SU-DHL-6 (cell line): ENCODE results near the gene GPR42.

Experiments
- H2AFZ ChIP-seq: fragments of 200-600 bp; sonication (generic); 2 replicates; pipeline ENCODE4 v1.6.1; 2014; ENCODE audit warnings: low read depth, mild to moderate bottlenecking, moderate library complexity, mixed read lengths, antibody characterized with exemption, low read length; ENCODE audit not compliant: severe bottlenecking
- H3F3A ChIP-seq: fragments of 200-600 bp; shearing (Covaris generic); 2 replicates; pipeline ENCODE4 v1.6.0; 2016; ENCODE audit warnings: antibody characterized with exemption, mild to moderate bottlenecking; ENCODE audit not compliant: insufficient read depth
- H3K27ac ChIP-seq: fragments of 200-600 bp; sonication (generic); 2 replicates; pipeline ENCODE4 v1.5.1; 2016; ENCODE audit warnings: low read depth, mild to moderate bottlenecking, low read length, moderate library complexity, mixed read lengths
- H3K27me3 ChIP-seq: fragments of 200-600 bp; sonication (generic), shearing (Covaris generic); 2 replicates; pipeline ENCODE4 v1.6.0; 2014; ENCODE audit warnings: mild to moderate bottlenecking, low read length
- H3K36me3 ChIP-seq: fragments of 200-600 bp; sonication (generic); 2 replicates; pipeline ENCODE4 v1.6.1; 2014; ENCODE audit warnings: mild to moderate bottlenecking, low read length, mixed read lengths
- H3K4me2 ChIP-seq: fragments of 300-600, 200-600 bp; shearing (Covaris generic), sonication (generic); 2 replicates; pipeline ENCODE4 v1.6.0; 2014; ENCODE audit warnings: low read length, low read depth, mild to moderate bottlenecking; ENCODE audit not compliant: poor library complexity, severe bottlenecking
- H3K4me3 ChIP-seq: fragments of 200-600 bp; sonication (generic); 2 replicates; pipeline ENCODE4 v1.5.1; 2014; ENCODE audit warnings: antibody characterized with exemption, low read length, mild to moderate bottlenecking, mixed read lengths; ENCODE audit not compliant: insufficient read depth, poor library complexity, severe bottlenecking
- H3K79me2 ChIP-seq: fragments of 200-600 bp; sonication (generic); 2 replicates; pipeline ENCODE4 v1.6.1; 2014; ENCODE audit warnings: mild to moderate bottlenecking, low read length, moderate library complexity; ENCODE audit not compliant: insufficient read depth
- H3K9ac ChIP-seq: fragments of 200-600 bp; sonication (generic); 2 replicates; pipeline ENCODE4 v1.7.0; 2014; ENCODE audit warnings: mild to moderate bottlenecking, low read length
- H3K9me2 ChIP-seq: fragments of 200-600 bp; sonication (generic); replicated peaks from 2 replicates; pipeline ENCODE4 v1.6.1; 2014; ENCODE audit warnings: low read length; ENCODE audit not compliant: insufficient read depth
- H3K9me3 ChIP-seq: fragments of 200-600 bp; sonication (generic); 2 replicates; pipeline ENCODE4 v1.6.1; 2014; ENCODE audit warnings: low read length, mixed read lengths; ENCODE audit not compliant: insufficient read depth
- H4K20me1 ChIP-seq: fragments of 200-600 bp; sonication (generic); 2 replicates; pipeline ENCODE4 v1.6.1; 2014; ENCODE audit warnings: low read depth, mild to moderate bottlenecking, antibody characterized with exemption, low read length, moderate library complexity, mixed read lengths
- CTCF ChIP-seq: fragments of 200-600 bp; sonication (generic); IDR thresholded peaks from one replicate; pipeline ENCODE4 v1.5.1; 2017; ENCODE audit warnings: antibody characterized with exemption, mild to moderate bottlenecking, low read length, moderate library complexity; ENCODE audit not compliant: insufficient read depth, poor library complexity, severe bottlenecking
- EZH2phosphoT487 ChIP-seq: fragments of 200-600 bp; sonication (generic), shearing (Covaris generic); conservative IDR thresholded peaks from 2 replicates; pipeline ENCODE4 v1.6.1; 2018; ENCODE audit warnings: mild to moderate bottlenecking, antibody characterized with exemption, low read length, moderate library complexity, mixed read lengths

GPR42 gene

DNA sequence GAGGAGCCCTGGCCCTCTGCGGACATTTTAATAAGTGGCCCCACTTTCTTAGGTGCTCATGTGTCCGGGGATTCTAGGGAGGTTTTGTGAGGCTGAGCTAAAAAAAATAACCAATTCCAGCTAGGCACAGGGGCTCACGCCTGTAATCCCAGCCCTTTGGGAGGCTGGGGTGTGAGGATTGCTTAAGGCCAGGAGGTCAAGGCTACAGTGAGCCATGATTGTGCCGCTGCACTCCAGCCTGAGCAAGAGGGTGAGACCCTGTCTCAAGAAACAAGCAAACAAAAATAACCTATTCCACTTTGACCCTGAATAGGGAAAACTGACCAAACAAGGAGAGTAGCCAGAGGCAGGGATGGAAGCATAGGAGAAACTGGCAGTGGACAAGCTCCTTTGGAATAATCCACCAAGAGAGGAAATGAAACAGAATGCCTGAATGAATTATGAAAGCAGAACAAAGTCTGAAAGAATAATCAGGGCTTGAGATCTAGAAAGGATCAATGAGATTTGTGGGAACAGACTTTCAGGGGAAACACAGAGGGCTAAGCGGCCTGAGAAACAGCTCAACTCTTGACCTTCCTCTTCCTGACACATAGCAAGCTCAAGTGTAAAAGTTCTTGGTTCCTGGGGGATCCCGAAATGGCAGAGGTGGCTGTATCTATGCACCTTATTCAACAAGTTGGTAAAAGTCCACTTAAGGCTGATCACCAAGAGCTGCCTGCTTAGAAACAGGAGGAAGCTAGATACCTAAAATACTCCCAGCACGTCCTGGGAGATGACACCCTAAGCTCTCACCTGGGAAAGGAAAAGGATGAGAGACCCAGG is 47.1 kb downstream of the GPR42 start:
- H4K20me1 ChIP-seq = no peaks in the 10 kb centered on the region
- H3K4me3 ChIP-seq = no peak overlapping the region
- H3F3A ChIP-seq = no peaks in the 10 kb centered on the region
- no peaks in the 10 kb centered on the region for H3K9me2 ChIP-seq
- no peak overlapping the region for H3K9ac ChIP-seq
- no peaks in the 10 kb centered on the region for H3K79me2 ChIP-seq
- no peak overlapping the region for H3K27ac ChIP-seq
- no peak overlapping the region for H2AFZ ChIP-seq
- H3K27me3 ChIP-seq = no peaks in the 10 kb centered on the region
- no peaks in the 10 kb centered on the region for H3K36me3 ChIP-seq
- H3K9me3 ChIP-seq = no peaks in the 10 kb centered on the region
- TF ChIP-seq CTCF (no peak), EZH2phosphoT487 (no peak)
- no peak overlapping the region for H3K4me2 ChIP-seq

DNA sequence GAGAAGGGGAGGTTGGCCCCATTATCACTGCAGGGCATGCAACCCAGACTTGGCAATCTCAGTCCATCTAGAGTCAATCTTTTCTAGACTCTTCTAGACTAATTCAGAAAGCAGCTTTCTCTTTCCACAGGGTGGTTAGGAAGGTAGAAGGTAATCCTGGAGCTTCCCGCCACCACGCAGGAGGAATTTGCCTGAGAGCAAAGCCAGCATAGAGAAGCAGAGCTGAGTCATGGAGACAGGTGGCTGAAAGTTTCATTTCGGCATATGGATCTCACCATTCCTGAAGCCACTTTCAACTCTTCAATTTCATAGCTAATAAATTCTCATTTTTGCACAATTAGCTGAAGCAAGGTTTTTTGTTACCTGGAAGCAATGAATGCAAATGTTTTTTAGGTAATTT is 48.2 kb downstream of the GPR42 start:
- no peak overlapping the region for H2AFZ ChIP-seq
- H3K36me3 ChIP-seq = no peaks in the 10 kb centered on the region
- H3K27ac ChIP-seq = no peak overlapping the region
- no peak overlapping the region for H3K4me3 ChIP-seq
- no peak overlapping the region for H3K4me2 ChIP-seq
- TF ChIP-seq CTCF = no peak
- TF ChIP-seq EZH2phosphoT487 = no peak
- no peaks in the 10 kb centered on the region for H3F3A ChIP-seq
- H4K20me1 ChIP-seq = no peaks in the 10 kb centered on the region
- no peaks in the 10 kb centered on the region for H3K9me3 ChIP-seq
- H3K9me2 ChIP-seq = no peaks in the 10 kb centered on the region
- no peaks in the 10 kb centered on the region for H3K79me2 ChIP-seq
- H3K27me3 ChIP-seq = no peaks in the 10 kb centered on the region
- H3K9ac ChIP-seq = no peak overlapping the region

GRCh38 chr19:35419805-35420204 is 48.9 kb downstream of the GPR42 start:
- no peak overlapping the region for H3K4me2 ChIP-seq
- H3K27ac ChIP-seq = no peak overlapping the region
- H3K9ac ChIP-seq = no peak overlapping the region
- H3K36me3 ChIP-seq = no peaks in the 10 kb centered on the region
- no peaks in the 10 kb centered on the region for H3K79me2 ChIP-seq
- no peaks in the 10 kb centered on the region for H3K27me3 ChIP-seq
- no peaks in the 10 kb centered on the region for H3F3A ChIP-seq
- no peak overlapping the region for H3K4me3 ChIP-seq
- no peaks in the 10 kb centered on the region for H4K20me1 ChIP-seq
- no peaks in the 10 kb centered on the region for H3K9me3 ChIP-seq
- no peaks in the 10 kb centered on the region for H3K9me2 ChIP-seq
- no peak overlapping the region for H2AFZ ChIP-seq
- no peak for TF ChIP-seq CTCF
- no peak for TF ChIP-seq EZH2phosphoT487
